Naive thymus-derived CD8-positive, alpha-beta T cell (primary cell): ENCODE measurements around the gene PSMD5. TPM values are rescaled to one million over a fixed set of nuclear protein-coding genes. Genes with fewer than 3 reads are reported as not detected.

Experiments
- ATAC-seq, 2 donors: fragments of 150-1000 bp; cut with Tn5 transposase in 1 of 2; sonication (Bioruptor Pico), chemical (Tn5 transposase) in 1 of 2; 1 replicate in 1 of 2; 2 replicates in 1 of 2; pipeline ENCODE4 v1.10.0; 2021; ENCODE audit warnings: mild to moderate bottlenecking in 2 of 2, moderate library complexity in 2 of 2
- POLR2A ChIA-PET: fragments of 350-600 bp; sonication (Branson Sonifier 250); formaldehyde crosslinking; loops from one replicate; lab custom pipeline; 2021; ENCODE audit warnings: antibody characterized with exemption; lab: Charles Lee
- DNase-seq, 10 donors: peaks; one replicate each; pipeline versions ENCODE4 v3.0.0 to v3.0.0-alpha.2; 2020 to 2022
- H3K27ac Mint-ChIP-seq, 10 donors: one replicate each; pipeline ENCODE4 v1.8.0; 2020 to 2022; ENCODE audit warnings: mild to moderate bottlenecking in 10 of 10, mixed read lengths in 10 of 10, moderate library complexity in 4 of 10, inconsistent platforms in 1 of 10
- H3K27me3 Mint-ChIP-seq, 5 donors: one replicate each; pipeline ENCODE4 v1.8.0; 2021 to 2022; ENCODE audit warnings: mixed read lengths in 5 of 5
- H3K36me3 Mint-ChIP-seq, 3 donors: one replicate each; pipeline ENCODE4 v1.8.0; 2020 to 2022; ENCODE audit warnings: mixed read lengths in 3 of 3, mild to moderate bottlenecking in 2 of 3, inconsistent platforms in 1 of 3
- H3K4me1 Mint-ChIP-seq, 4 donors: one replicate each; pipeline ENCODE4 v1.8.0; 2021 to 2022; ENCODE audit warnings: mixed read lengths in 4 of 4
- H3K4me3 Mint-ChIP-seq, 10 donors: one replicate each; pipeline ENCODE4 v1.8.0; 2020 to 2022; ENCODE audit warnings: mild to moderate bottlenecking in 10 of 10, mixed read lengths in 10 of 10, moderate library complexity in 6 of 10, inconsistent platforms in 1 of 10
- H3K9me3 Mint-ChIP-seq, 9 donors: one replicate each; pipeline ENCODE4 v1.8.0; 2020 to 2022; ENCODE audit warnings: mixed read lengths in 9 of 9, mild to moderate bottlenecking in 3 of 9, inconsistent platforms in 1 of 9, moderate library complexity in 1 of 9
- polyA plus RNA-seq, 3 donors: library from polyadenylated mRNA; unstranded; fragments of 300-500 nt; fragmentation: Illumina TruSeq; gene quantifications; one replicate each; pipeline ENCODE4 v1.2.3, GENCODE V29; 2021
- total RNA-seq, 8 experiments: library from RNA in 2 of 8; stranded (reverse) in 2 of 8; gene quantifications; one replicate each; pipeline ENCODE4 v1.2.3 and lab custom pipeline; 2021 to 2026

Gene PSMD5
- total and polyA plus RNA-seq, 5 experiments from 2014 or later, result 13.7 to 57.9 (median 23.4) TPM

GRCh38 chr9:120874226-120875194 is 31.8 kb upstream of the PSMD5 start:
- POLR2A ChIA-PET, result interaction anchor here (1.8 to 18.9 kb wide), 5 partner anchors 7 to 55 kb away, joined by 5 to 580 read pairs (median 102); partner anchors contain the start of gene TRAF1
- H3K36me3 Mint-ChIP-seq, result peaks cover 0 to 34% (median 0%) of the 10 kb centered on the region in 3 donors

GRCh38 chr9:120873512-120873911 is 30.8 kb upstream of the PSMD5 start:
- no peak for DNase-seq

More at GRCh38 chr9:120874226-120875194, 31.8 kb upstream of the PSMD5 start:
- no peaks in the 10 kb centered on the region for H3K9me3 Mint-ChIP-seq
- H3K27me3 Mint-ChIP-seq, result no peaks in the 10 kb centered on the region
- peak overlapping the region; percentile 83 to 95 (median 90) for H3K27ac Mint-ChIP-seq
- H3K4me3 Mint-ChIP-seq, result peak overlapping the region in 4 of 10 donors; percentile 2 to 91 (median 18)
- no peak for ATAC-seq
- DNase-seq, result no peak
- H3K4me1 Mint-ChIP-seq, result peaks cover 30 to 75% (median 53%) of the 10 kb centered on the region in 4 donors

DNA sequence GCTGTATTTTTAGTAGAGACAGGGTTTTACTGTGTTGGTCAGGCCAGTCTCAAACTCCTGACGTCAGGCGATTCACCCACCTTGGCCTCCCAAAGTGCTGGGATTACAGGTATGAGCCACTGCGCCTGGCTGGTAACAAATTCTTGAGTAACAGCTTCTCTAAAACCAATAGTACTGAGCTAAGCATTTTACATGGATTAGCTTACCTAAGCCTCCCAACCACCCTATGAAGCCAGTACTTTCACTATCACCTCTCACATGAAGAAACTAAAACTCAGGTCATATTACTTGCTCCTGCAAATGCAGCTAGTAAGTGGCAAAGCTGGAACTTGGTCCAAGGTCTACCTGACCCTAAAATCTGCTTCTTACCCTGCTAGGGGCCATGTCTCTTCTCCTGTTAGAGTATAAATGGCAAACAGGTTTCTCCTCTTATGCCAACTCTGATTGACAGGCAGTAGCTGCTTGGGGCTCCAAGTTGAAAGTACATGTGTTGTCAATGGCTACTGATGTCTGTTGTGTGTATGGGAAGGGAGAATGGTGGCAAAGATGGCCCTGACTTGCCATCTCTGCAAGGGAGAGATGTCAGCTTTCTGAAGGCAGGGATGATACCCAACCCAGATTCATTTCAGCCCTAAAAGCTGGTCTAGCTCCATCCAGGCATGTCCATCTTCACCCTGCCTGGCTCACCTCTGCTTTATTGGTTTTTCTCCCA is 30.2 kb upstream of the PSMD5 start:
- Mint-ChIP-seq H3K27ac (peak overlapping the region; percentile 48 to 95 (median 90)), H3K4me3 (no peak overlapping the region), H3K9me3 (no peaks in the 10 kb centered on the region), H3K4me1 (peaks cover 24 to 71% (median 48%) of the 10 kb centered on the region in 4 donors), H3K27me3 (no peaks in the 10 kb centered on the region), H3K36me3 (peaks cover 0 to 35% (median 3%) of the 10 kb centered on the region in 3 donors)
- POLR2A ChIA-PET, result interaction anchor here (0.7 to 18.9 kb wide), 9 partner anchors 10 to 358 kb away, joined by 3 to 580 read pairs (median 5); partner anchors contain the start of genes FBXW2 and TRAF1
- no peak for ATAC-seq
- no peak for DNase-seq

More at GRCh38 chr9:120873512-120873911, 30.8 kb upstream of the PSMD5 start:
- Mint-ChIP-seq H3K36me3 (peaks cover 0 to 34% (median 0%) of the 10 kb centered on the region in 3 donors), H3K9me3 (no peaks in the 10 kb centered on the region), H3K27ac (peak overlapping the region; percentile 2 to 95 (median 89)), H3K27me3 (no peaks in the 10 kb centered on the region), H3K4me3 (no peak overlapping the region), H3K4me1 (peaks cover 25 to 71% (median 48%) of the 10 kb centered on the region in 4 donors)
- no peak for ATAC-seq
- POLR2A ChIA-PET, result interaction anchor here (0.7 to 18.9 kb wide), 7 partner anchors 18 to 357 kb away, joined by 3 to 580 read pairs (median 8); partner anchors contain the start of genes FBXW2 and TRAF1

DNA sequence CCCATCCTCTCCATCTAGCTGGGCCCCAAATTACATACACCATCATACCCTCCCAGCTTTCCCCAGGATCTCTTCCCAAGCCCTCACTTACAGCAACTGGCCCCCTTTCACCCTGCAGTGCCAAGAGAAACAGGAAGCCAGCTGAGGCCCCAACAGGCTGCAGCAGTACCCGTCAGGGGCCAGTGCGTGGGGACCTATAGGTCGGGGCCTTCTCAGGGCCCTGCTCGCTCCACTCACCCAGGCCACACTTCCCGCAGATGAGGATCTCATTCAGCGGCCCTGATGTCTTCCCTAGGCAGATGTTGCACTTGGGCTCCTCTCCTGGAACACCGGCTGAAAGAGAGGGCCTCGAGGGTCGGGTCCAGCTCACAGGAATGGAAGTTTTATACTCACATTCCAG is 27.5 kb upstream of the PSMD5 start:
- no peaks in the 10 kb centered on the region for H3K9me3 Mint-ChIP-seq
- peak overlapping the region in 7 of 10 donors; percentile 76 to 99 (median 93) for H3K27ac Mint-ChIP-seq
- H3K36me3 Mint-ChIP-seq, result peaks cover 0 to 49% (median 3%) of the 10 kb centered on the region in 3 donors
- H3K27me3 Mint-ChIP-seq, result no peaks in the 10 kb centered on the region
- DNase-seq (no peak), ATAC-seq (no peak)
- POLR2A ChIA-PET, result interaction anchor here (0.7 to 18.9 kb wide), 13 partner anchors 9 to 77 kb away, joined by 3 to 580 read pairs (median 12); partner anchors contain the start of genes FBXW2, PSMD5 and TRAF1
- peaks cover 12 to 56% (median 35%) of the 10 kb centered on the region in 4 donors for H3K4me1 Mint-ChIP-seq
- H3K4me3 Mint-ChIP-seq, result peak overlapping the region in 3 of 10 donors; percentile 27 to 41 (median 37)

DNA sequence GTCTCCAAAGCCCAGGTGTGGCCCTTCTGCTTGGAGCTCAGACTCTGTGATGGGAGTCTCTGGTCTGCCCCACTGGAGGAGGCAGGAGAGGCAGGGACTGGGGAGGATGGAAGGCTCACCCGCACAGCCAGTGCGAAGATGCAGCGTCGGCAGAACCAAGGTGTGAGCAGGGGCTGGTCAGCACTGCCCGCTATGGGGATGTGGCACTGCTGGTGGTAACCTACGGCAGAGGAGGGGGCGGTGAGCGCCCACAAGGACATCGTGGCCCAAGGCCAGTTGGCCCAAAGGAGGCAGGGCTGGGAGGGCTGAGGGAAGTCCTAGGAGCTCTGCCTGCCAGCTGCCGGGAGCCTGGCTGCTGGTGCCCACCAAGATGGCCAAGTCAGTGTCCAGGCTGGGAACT is 27.0 kb upstream of the PSMD5 start:
- POLR2A ChIA-PET, result interaction anchor here (0.9 to 18.9 kb wide), 17 partner anchors 7 to 190 kb away, joined by 3 to 580 read pairs (median 12); partner anchors contain the start of genes FBXW2, PHF19, PSMD5 and TRAF1
- Mint-ChIP-seq H3K4me1 (peaks cover 11 to 52% (median 34%) of the 10 kb centered on the region in 4 donors), H3K27ac (peak overlapping the region in 9 of 10 donors; percentile 90 to 99 (median 95)), H3K4me3 (peak overlapping the region in 3 of 10 donors; percentile 18 to 92 (median 92)), H3K36me3 (peaks cover 0 to 50% (median 3%) of the 10 kb centered on the region in 3 donors), H3K27me3 (no peaks in the 10 kb centered on the region), H3K9me3 (no peaks in the 10 kb centered on the region)
- no peak for DNase-seq
- no peak for ATAC-seq

GRCh38 chr9:120869360-120869687 is 26.6 kb upstream of the PSMD5 start:
- peaks cover 11 to 48% (median 31%) of the 10 kb centered on the region in 4 donors for H3K4me1 Mint-ChIP-seq
- DNase-seq (no peak), ATAC-seq (no peak)
- H3K9me3 Mint-ChIP-seq, result no peaks in the 10 kb centered on the region
- H3K36me3 Mint-ChIP-seq, result peaks cover 0 to 52% (median 3%) of the 10 kb centered on the region in 3 donors
- H3K27me3 Mint-ChIP-seq, result no peaks in the 10 kb centered on the region
- peak overlapping the region; percentile 90 to 99 (median 96) for H3K27ac Mint-ChIP-seq
- H3K4me3 Mint-ChIP-seq, result peak overlapping the region; percentile 80 to 98 (median 94)
- POLR2A ChIA-PET, result interaction anchor here (0.9 to 18.9 kb wide), 18 partner anchors 7 to 190 kb away, joined by 3 to 580 read pairs (median 10); partner anchors contain the start of genes FBXW2, PHF19, PSMD5 and TRAF1

GRCh38 chr9:120868676-120869359 is 26.1 kb upstream of the PSMD5 start:
- Mint-ChIP-seq H3K27me3 (no peaks in the 10 kb centered on the region), H3K27ac (peak overlapping the region; percentile 92 to 99 (median 96)), H3K36me3 (peaks cover 0 to 55% (median 8%) of the 10 kb centered on the region in 3 donors), H3K4me1 (peaks cover 11 to 43% (median 27%) of the 10 kb centered on the region in 4 donors), H3K9me3 (no peaks in the 10 kb centered on the region), H3K4me3 (peak overlapping the region; percentile 80 to 98 (median 94))
- ATAC-seq (peak; percentile 85), DNase-seq (peak; percentile 93 to 100 (median 96))
- POLR2A ChIA-PET, result interaction anchor here (0.9 to 18.9 kb wide), 18 partner anchors 8 to 191 kb away, joined by 3 to 580 read pairs (median 10); partner anchors contain the start of genes FBXW2, PHF19, PSMD5 and TRAF1

DNA sequence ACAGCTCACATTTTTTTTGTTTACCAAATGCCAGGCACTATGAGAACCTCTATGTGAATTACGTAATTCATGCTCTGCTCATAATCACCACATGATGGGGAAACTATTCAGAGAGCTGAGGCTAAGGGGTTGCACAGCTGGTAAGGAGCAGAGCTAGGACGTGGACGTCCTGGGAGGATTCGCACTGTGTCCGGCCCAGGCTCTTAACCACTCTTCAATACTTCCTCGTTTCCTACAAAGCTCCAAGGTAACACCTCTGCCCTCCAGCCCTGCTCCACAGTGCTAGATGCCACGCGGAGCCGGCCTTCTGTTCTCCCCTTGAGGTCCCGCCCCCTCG is 25.6 kb upstream of the PSMD5 start:
- Mint-ChIP-seq H3K4me1 (peaks cover 6 to 38% (median 21%) of the 10 kb centered on the region in 4 donors), H3K4me3 (peak overlapping the region; percentile 48 to 80 (median 70)), H3K36me3 (peaks cover 0 to 55% (median 8%) of the 10 kb centered on the region in 3 donors), H3K27ac (peak overlapping the region; percentile 48 to 99 (median 93)), H3K9me3 (no peaks in the 10 kb centered on the region), H3K27me3 (no peaks in the 10 kb centered on the region)
- ATAC-seq (peak; percentile 36 to 52), DNase-seq (no peak)
- POLR2A ChIA-PET, result interaction anchor here (0.6 to 18.9 kb wide), 16 partner anchors 8 to 265 kb away, joined by 3 to 580 read pairs (median 12); partner anchors contain the start of genes FBXW2, PHF19, PSMD5 and TRAF1

GRCh38 chr9:120867676-120868338 is 25.1 kb upstream of the PSMD5 start:
- Mint-ChIP-seq H3K36me3 (peaks cover 0 to 55% (median 8%) of the 10 kb centered on the region in 3 donors), H3K27me3 (no peaks in the 10 kb centered on the region), H3K9me3 (no peaks in the 10 kb centered on the region), H3K4me3 (peak overlapping the region; percentile 48 to 80 (median 70)), H3K27ac (peak overlapping the region; percentile 48 to 99 (median 93)), H3K4me1 (peaks cover 7 to 33% (median 17%) of the 10 kb centered on the region in 4 donors)
- POLR2A ChIA-PET, result interaction anchor here (0.6 to 18.9 kb wide), 15 partner anchors 9 to 265 kb away, joined by 3 to 580 read pairs (median 8); partner anchors contain the start of genes FBXW2, PHF19, PSMD5 and TRAF1
- DNase-seq (no peak), ATAC-seq (no peak)

- ATAC-seq (no peak), DNase-seq (no peak)
- Mint-ChIP-seq H3K4me1 (peaks cover 7 to 27% (median 16%) of the 10 kb centered on the region in 4 donors), H3K36me3 (peaks cover 0 to 53% (median 8%) of the 10 kb centered on the region in 3 donors), H3K27me3 (no peaks in the 10 kb centered on the region), H3K9me3 (no peaks in the 10 kb centered on the region), H3K4me3 (peak overlapping the region in 1 of 10 donors; percentile 36), H3K27ac (peak overlapping the region in 5 of 10 donors; percentile 5 to 85 (median 51))
- POLR2A ChIA-PET, result interaction anchor here (0.7 to 18.9 kb wide), 8 partner anchors 10 to 73 kb away, joined by 3 to 580 read pairs (median 23); partner anchors contain the start of genes FBXW2, PHF19, PSMD5 and TRAF1
Measured at GRCh38 chr9:120866651-120867050, 23.9 kb upstream of the PSMD5 start.
